ENCODE results near the gene RGPD8. TPM values are rescaled to one million over a fixed set of nuclear protein-coding genes. Genes with fewer than 3 reads are reported as not detected.
"Not testable (repeated sequence)": the region's sequence is repeated elsewhere in the genome, so short reads cannot be mapped to it uniquely, and the experiment has no call there.

Gene RGPD8
- total RNA-seq, 2 experiments from 2014 or later, result not detected

DNA sequence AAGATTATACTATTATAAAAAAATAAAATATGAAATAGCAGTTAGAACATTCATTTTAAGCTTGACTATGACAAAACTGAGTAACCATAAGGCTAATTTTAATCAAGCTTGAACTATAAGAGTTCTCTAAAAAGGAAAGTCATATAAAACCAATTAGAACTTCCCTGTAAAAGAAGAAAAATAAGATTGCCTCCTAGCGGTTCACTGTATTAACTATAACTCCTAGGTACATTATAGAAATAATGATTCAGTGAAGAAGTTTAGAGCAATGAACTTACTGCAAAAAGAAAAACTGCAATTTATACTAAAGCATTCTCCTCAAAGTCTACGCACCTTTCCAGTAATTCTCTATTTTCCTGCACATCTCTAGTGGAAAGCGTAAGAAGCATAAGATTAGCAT lies 16.6 kb downstream of the RGPD8 start:
- H3K36me3 ChIP-seq (ENCODE audit: insufficient read depth, low read length); CTCF ChIA-PET (ENCODE audit: unreplicated experiment); BruUV-seq (replicated peaks); POLR2A ChIA-PET; H3K9me2 ChIP-seq (ENCODE audit: insufficient read depth, low read length); DNase-seq (ENCODE audit: low spot score); H3K4me2 ChIP-seq (ENCODE audit: low read length); intact Hi-C loops (cut with micrococcal nuclease; ENCODE audit: unreplicated experiment); H3K27ac ChIP-seq (ENCODE audit: low read depth, low read length, poor library complexity, severe bottlenecking); H3K4me3 ChIP-seq (ENCODE audit: low read depth, low read length, poor library complexity, severe bottlenecking); H3K4me1 ChIP-seq (ENCODE audit: insufficient read depth, low read length, poor library complexity, severe bottlenecking); H4K20me1 ChIP-seq (ENCODE audit: insufficient read depth, low read length); H2AFZ ChIP-seq (ENCODE audit: low read length); H3K9me3 ChIP-seq (ENCODE audit: low read length); H3K79me2 ChIP-seq (ENCODE audit: insufficient read depth, low read depth, low read length): not testable (repeated sequence)

DNA sequence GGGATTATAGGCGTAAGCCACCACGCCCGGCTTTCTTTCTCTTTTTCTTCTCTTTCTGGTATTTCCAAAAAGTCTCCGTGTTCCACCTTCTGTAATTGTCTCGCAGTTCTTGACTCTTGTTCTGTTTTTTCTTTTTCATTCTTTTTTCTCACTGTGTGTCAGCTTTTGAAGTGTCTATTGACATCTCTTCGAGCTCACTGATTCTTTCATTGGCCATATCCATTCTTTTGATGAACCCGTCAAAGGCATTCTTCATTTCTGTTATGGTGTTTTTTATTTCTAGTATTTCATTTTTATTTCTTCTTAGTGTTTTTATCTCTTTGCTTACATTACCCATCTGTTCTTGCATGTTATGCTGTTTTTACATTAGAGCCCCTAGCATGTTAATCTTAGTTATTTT lies 73.4 kb downstream of the RGPD8 start:
- CTCF ChIA-PET (ENCODE audit: unreplicated experiment); H3K36me3 ChIP-seq (ENCODE audit: insufficient read depth, low read length); H3K9me2 ChIP-seq (ENCODE audit: insufficient read depth, low read length); H3K27ac ChIP-seq (ENCODE audit: low read depth, low read length, poor library complexity, severe bottlenecking); H3K4me1 ChIP-seq (ENCODE audit: insufficient read depth, low read length, poor library complexity, severe bottlenecking); POLR2A ChIA-PET; H3K9me3 ChIP-seq (ENCODE audit: low read length); H3K79me2 ChIP-seq (ENCODE audit: insufficient read depth, low read depth, low read length); H2AFZ ChIP-seq (ENCODE audit: low read length); intact Hi-C loops (cut with micrococcal nuclease; ENCODE audit: unreplicated experiment); BruUV-seq (replicated peaks); DNase-seq (ENCODE audit: low spot score); H3K4me3 ChIP-seq (ENCODE audit: low read depth, low read length, poor library complexity, severe bottlenecking); H4K20me1 ChIP-seq (ENCODE audit: insufficient read depth, low read length); H3K4me2 ChIP-seq (ENCODE audit: low read length): not testable (repeated sequence)

GRCh38 chr2:112354335-112354734 lies 79.1 kb downstream of the RGPD8 start:
- BruUV-seq (replicated peaks); CTCF ChIA-PET (ENCODE audit: unreplicated experiment); H3K36me3 ChIP-seq (ENCODE audit: insufficient read depth, low read length): not testable (repeated sequence)

DNA sequence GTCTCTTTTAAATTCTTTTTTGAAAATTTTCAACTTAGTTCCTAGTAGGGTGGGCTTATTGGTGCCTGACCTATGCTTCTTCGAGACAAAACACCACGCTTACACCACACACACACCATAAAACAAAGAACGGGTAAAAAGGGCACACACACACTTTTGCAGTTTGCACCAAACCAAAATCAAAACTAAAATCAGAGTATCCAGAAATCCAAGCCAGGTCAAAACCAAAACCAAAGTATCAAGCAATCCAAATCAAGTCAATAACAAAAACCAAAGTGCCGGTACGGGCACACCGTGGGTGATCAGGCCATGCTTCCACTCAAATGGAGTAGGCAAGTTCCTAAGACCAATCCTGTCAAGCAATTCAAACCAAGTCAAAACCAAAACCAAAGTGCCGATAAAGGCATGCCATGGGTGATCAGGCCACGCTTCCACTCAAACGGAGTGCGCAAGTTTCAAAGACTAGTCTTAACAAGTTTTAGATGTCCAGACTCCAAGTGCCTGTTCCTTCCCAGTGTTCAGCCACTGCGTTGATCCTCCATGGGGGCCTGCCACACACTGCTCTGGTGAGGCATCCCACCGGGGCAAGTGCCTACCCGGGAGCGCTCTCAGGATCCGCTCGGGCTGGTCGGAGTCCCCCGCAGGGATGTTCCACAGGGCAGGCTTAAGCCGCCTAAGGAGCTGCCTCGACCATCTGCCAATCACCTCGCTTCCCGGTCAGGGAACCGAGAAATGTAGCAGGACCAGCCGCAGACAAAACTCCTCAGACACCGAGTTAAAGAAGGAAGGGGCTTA lies 80.4 kb downstream of the RGPD8 start:
- H3K4me3 ChIP-seq (ENCODE audit: low read depth, low read length, poor library complexity, severe bottlenecking); H3K9me3 ChIP-seq (ENCODE audit: low read length); H3K36me3 ChIP-seq (ENCODE audit: insufficient read depth, low read length); H3K4me1 ChIP-seq (ENCODE audit: insufficient read depth, low read length, poor library complexity, severe bottlenecking); H4K20me1 ChIP-seq (ENCODE audit: insufficient read depth, low read length); BruUV-seq (replicated peaks); DNase-seq (ENCODE audit: low spot score); H3K9me2 ChIP-seq (ENCODE audit: insufficient read depth, low read length); H3K4me2 ChIP-seq (ENCODE audit: low read length); H3K79me2 ChIP-seq (ENCODE audit: insufficient read depth, low read depth, low read length); H3K27ac ChIP-seq (ENCODE audit: low read depth, low read length, poor library complexity, severe bottlenecking); intact Hi-C loops (cut with micrococcal nuclease; ENCODE audit: unreplicated experiment); CTCF ChIA-PET (ENCODE audit: unreplicated experiment); H2AFZ ChIP-seq (ENCODE audit: low read length); POLR2A ChIA-PET: not testable (repeated sequence)

More at GRCh38 chr2:112354335-112354734, 79.1 kb downstream of the RGPD8 start:
- H3K27ac ChIP-seq (ENCODE audit: low read depth, low read length, poor library complexity, severe bottlenecking); intact Hi-C loops (cut with micrococcal nuclease; ENCODE audit: unreplicated experiment); H2AFZ ChIP-seq (ENCODE audit: low read length); H3K9me2 ChIP-seq (ENCODE audit: insufficient read depth, low read length); H3K4me1 ChIP-seq (ENCODE audit: insufficient read depth, low read length, poor library complexity, severe bottlenecking); H3K79me2 ChIP-seq (ENCODE audit: insufficient read depth, low read depth, low read length); H3K9me3 ChIP-seq (ENCODE audit: low read length); H3K4me3 ChIP-seq (ENCODE audit: low read depth, low read length, poor library complexity, severe bottlenecking); POLR2A ChIA-PET; H4K20me1 ChIP-seq (ENCODE audit: insufficient read depth, low read length); DNase-seq (ENCODE audit: low spot score); H3K4me2 ChIP-seq (ENCODE audit: low read length): not testable (repeated sequence)

- DNase-seq (ENCODE audit: low spot score); H3K27ac ChIP-seq (ENCODE audit: low read depth, low read length, poor library complexity, severe bottlenecking); H3K4me1 ChIP-seq (ENCODE audit: insufficient read depth, low read length, poor library complexity, severe bottlenecking); BruUV-seq (replicated peaks); intact Hi-C loops (cut with micrococcal nuclease; ENCODE audit: unreplicated experiment); H3K9me3 ChIP-seq (ENCODE audit: low read length); H3K79me2 ChIP-seq (ENCODE audit: insufficient read depth, low read depth, low read length); CTCF ChIA-PET (ENCODE audit: unreplicated experiment); H3K36me3 ChIP-seq (ENCODE audit: insufficient read depth, low read length); POLR2A ChIA-PET; H4K20me1 ChIP-seq (ENCODE audit: insufficient read depth, low read length); H2AFZ ChIP-seq (ENCODE audit: low read length); H3K4me2 ChIP-seq (ENCODE audit: low read length); H3K4me3 ChIP-seq (ENCODE audit: low read depth, low read length, poor library complexity, severe bottlenecking); H3K9me2 ChIP-seq (ENCODE audit: insufficient read depth, low read length): not testable (repeated sequence)
These were observed 81.2 kb downstream of the RGPD8 start for GRCh38 chr2:112352292-112352691.

All from OCI-LY7 (cell line).